SK-N-MC (cell line): ENCODE data around the gene SPAG8.

ENCODE experiments used
- EZH2 ChIP-seq: fragments of 200-600 bp; sonication (generic); IDR thresholded peaks from one replicate; pipeline ENCODE4 v1.6.1; 2017; ENCODE audit warnings: antibody characterized with exemption
- FOXP2 ChIP-seq: optimal IDR thresholded peaks from 2 replicates; pipeline ENCODE3; 2011; ENCODE audit warnings: mild to moderate bottlenecking, moderate library complexity; ENCODE audit not compliant: insufficient read depth; ENCODE audit errors: extremely low read length, control extremely low read depth
- POLR2AphosphoS5 ChIP-seq: IDR thresholded peaks from 2 replicates; pipeline ENCODE4 v1.6.1; 2012; ENCODE audit warnings: mild to moderate bottlenecking, low read depth, low read length, borderline replicate concordance

GRCh38 chr9:35810122-35810521, 1.9 kb downstream of the SPAG8 start:
- TF ChIP-seq EZH2 (no peak), POLR2AphosphoS5 (no peak), FOXP2 (no peak)
